Hematopoietic multipotent progenitor cell (in vitro differentiated cells): Measurements from ENCODE around the gene WDR49. TPM values are rescaled to one million over a fixed set of nuclear protein-coding genes. Genes with fewer than 3 reads are reported as not detected.

Source experiments
- small RNA-seq: library from RNA; depleted of rRNA; stranded (forward); fragments of <200 nt; gene quantifications from one replicate; pipeline ENCODE3, GENCODE V24; 2012
- total RNA-seq: library from RNA; depleted of rRNA; stranded (reverse); fragments of >200 nt; gene quantifications from one replicate; pipeline ENCODE4 v1.2.3, GENCODE V29; 2012

Gene WDR49
- total RNA-seq, 1 donor, result 23.2 TPM

Small RNA genes within 50 kb of the gene (small RNA-seq; reads per million reads assigned to genes)
- not detected for gene HMGN1P8

Other genes starting within 250 kb of the WDR49 start
- 1.6 TPM for gene SERPINI2, start 179.9 kb downstream of the WDR49 start, total RNA-seq
- gene PDCD10, start 81.0 kb upstream of the WDR49 start, total RNA-seq, result 20.5 TPM
- 3.2 TPM for gene SERPINI1, start 81.8 kb upstream of the WDR49 start, total RNA-seq